Testis (tissue), 3 donors: ENCODE measurements around the gene ITPR2. TPM values are rescaled to one million over a fixed set of nuclear protein-coding genes. Genes with fewer than 3 reads are reported as not detected.

Source experiments
- DNase-seq: peaks from one replicate; pipeline ENCODE4 v3.0.0-alpha.2; 2019
- H3K27ac ChIP-seq, 2 donors: fragments of 200-600 bp; sonication (generic); one replicate each; pipeline ENCODE4 v1.5.1; 2019
- H3K27me3 ChIP-seq: fragments of 200-600 bp; sonication (generic); one replicate; pipeline ENCODE4 v1.5.1; 2019
- H3K36me3 ChIP-seq: fragments of 200-600 bp; sonication (generic); one replicate; pipeline ENCODE4 v1.5.1; 2017; ENCODE audit warnings: low read depth; ENCODE audit errors: missing control alignments
- H3K4me1 ChIP-seq: fragments of 200-600 bp; sonication (generic); one replicate; pipeline ENCODE4 v1.5.1; 2019
- H3K4me3 ChIP-seq, 2 donors: fragments of 200-600 bp; sonication (generic); one replicate each; pipeline ENCODE4 v1.5.1; 2017 to 2019
- H3K9me3 ChIP-seq: fragments of 200-600 bp; sonication (generic); one replicate; pipeline ENCODE4 v1.5.1; 2017
- CTCF ChIP-seq, 3 experiments: fragments of 450-650 bp in 2 of 3; fragments of 200-600 bp in 1 of 3; sonication (generic) in 1 of 3; IDR thresholded peaks; one replicate each; pipeline ENCODE4 v1.5.1; 2016 to 2019; ENCODE audit warnings: antibody characterized with exemption in 3 of 3, mild to moderate bottlenecking in 2 of 3, moderate library complexity in 1 of 3
- POLR2A ChIP-seq: fragments of 450-650 bp; IDR thresholded peaks from one replicate; pipeline ENCODE4 v1.6.1; 2017; ENCODE audit warnings: antibody characterized with exemption, mild to moderate bottlenecking, moderate library complexity
- WGBS, 2 donors: methylation state at CpG; one replicate each; pipeline ENCODE4 v1.1.5; 2018; 5-methylcytosine and 5-hydroxymethylcytosine counted together
- intact Hi-C: fragments of 100-400 bp; cut with DNase I; formaldehyde crosslinking; loops from one replicate; pipeline ENCODE4 v1.15.1; 2023; ENCODE audit warnings: low total_unique reads
- polyA plus RNA-seq: library from polyadenylated mRNA; stranded (reverse); fragments of 350-450 nt; fragmentation: Illumina TruSeq; extraction: RNeasy Lipid Tissue Mini Kit (QIAGEN cat#74804); gene quantifications from one replicate; pipeline ENCODE4 v1.2.3, GENCODE V29; 2014; ENCODE audit warnings: low read depth, low replicate concordance; ENCODE audit not compliant: insufficient read depth
- total RNA-seq, 2 donors: library from RNA; depleted of rRNA; stranded (reverse); fragments of >200 nt; gene quantifications; one replicate each; pipeline ENCODE4 v1.2.3, GENCODE V29; 2016

Gene ITPR2
- total and polyA plus RNA-seq, 3 donors from 2014 or later: 4.9 to 60.6 (median 56.9) TPM

DNA sequence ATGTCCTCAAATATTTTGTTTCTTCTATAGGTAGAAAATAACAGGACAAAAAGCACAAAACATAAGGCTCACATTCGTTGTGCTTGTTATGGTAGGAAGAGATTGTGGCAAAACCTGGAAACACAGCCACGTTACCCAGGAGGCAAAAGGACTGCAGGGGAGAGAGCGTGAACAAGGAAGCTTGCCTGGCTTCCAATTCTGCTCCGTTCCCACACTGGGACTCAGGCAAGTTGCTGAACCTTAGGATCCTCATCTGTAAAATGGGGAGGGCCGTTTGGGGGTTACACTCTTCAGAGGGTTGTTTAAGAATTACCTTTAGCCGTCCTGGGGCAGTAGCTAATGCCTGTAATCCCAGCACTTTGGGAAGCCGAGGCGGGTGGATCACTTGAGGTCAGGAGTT, 432.4 kb downstream of the ITPR2 start:
- Histone ChIP-seq H3K4me1 (no peaks in the 10 kb centered on the region), H3K4me3 (no peak overlapping the region), H3K9me3 (no peaks in the 10 kb centered on the region), H3K27me3 (no peaks in the 10 kb centered on the region), H3K36me3 (no peaks in the 10 kb centered on the region), H3K27ac (no peak overlapping the region)
- WGBS, 2 donors: 94 to 96% methylated on average over 8 of the region's 8 CpGs
- no peak for TF ChIP-seq POLR2A
- no peak for TF ChIP-seq CTCF (IDR thresholded peaks at IDR 0.05)
- DNase-seq: no peak
- intact Hi-C loops: no loop called here

GRCh38 chr12:26399381-26399780, 433.6 kb downstream of the ITPR2 start:
- TF ChIP-seq POLR2A (no peak), CTCF (IDR thresholded peaks at IDR 0.05) (no peak)
- Histone ChIP-seq H3K9me3 (no peaks in the 10 kb centered on the region), H3K4me3 (no peak overlapping the region), H3K36me3 (no peaks in the 10 kb centered on the region), H3K27ac (no peak overlapping the region), H3K4me1 (no peaks in the 10 kb centered on the region), H3K27me3 (no peaks in the 10 kb centered on the region)
- no peak for DNase-seq
- intact Hi-C loops: no loop called here
- WGBS, 2 donors: 87 to 92% methylated on average over 1 of the region's 1 CpG

GRCh38 chr12:26396402-26396801, 436.6 kb downstream of the ITPR2 start:
- no peak overlapping the region for H3K4me3 ChIP-seq
- DNase-seq: no peak
- H3K4me1 ChIP-seq: no peaks in the 10 kb centered on the region
- intact Hi-C loops: no loop called here
- no peak overlapping the region for H3K27ac ChIP-seq
- 85 to 88% methylated on average over 3 of the region's 3 CpGs for WGBS, 2 donors
- no peak for TF ChIP-seq CTCF (IDR thresholded peaks at IDR 0.05)
- no peak for TF ChIP-seq POLR2A
- H3K36me3 ChIP-seq: no peaks in the 10 kb centered on the region
- H3K9me3 ChIP-seq: no peaks in the 10 kb centered on the region
- H3K27me3 ChIP-seq: no peaks in the 10 kb centered on the region

GRCh38 chr12:26389343-26389742, 443.7 kb downstream of the ITPR2 start:
- H3K36me3 ChIP-seq: no peaks in the 10 kb centered on the region
- H3K4me3 ChIP-seq: no peak overlapping the region
- no peak for TF ChIP-seq CTCF (IDR thresholded peaks at IDR 0.05)
- no peak for TF ChIP-seq POLR2A
- no peaks in the 10 kb centered on the region for H3K27me3 ChIP-seq
- DNase-seq: no peak
- no peaks in the 10 kb centered on the region for H3K4me1 ChIP-seq
- H3K9me3 ChIP-seq: no peaks in the 10 kb centered on the region
- H3K27ac ChIP-seq: no peak overlapping the region
- WGBS, 2 donors: 82 to 88% methylated on average over 1 of the region's 1 CpG
- intact Hi-C loops: no loop called here

GRCh38 chr12:26384536-26384935, 448.5 kb downstream of the ITPR2 start:
- 55 to 71% methylated on average over 1 of the region's 1 CpG for WGBS, 2 donors
- Histone ChIP-seq H3K27me3 (no peaks in the 10 kb centered on the region), H3K4me1 (no peaks in the 10 kb centered on the region), H3K9me3 (no peaks in the 10 kb centered on the region), H3K27ac (no peak overlapping the region), H3K36me3 (no peaks in the 10 kb centered on the region), H3K4me3 (no peak overlapping the region)
- intact Hi-C loops: no loop called here
- TF ChIP-seq CTCF (IDR thresholded peaks at IDR 0.05) (no peak), POLR2A (no peak)
- no peak for DNase-seq
